ENCODE measurements around the gene SBF2.

- TF ChIP-seq CTCF (conservative IDR thresholded peaks at IDR 0.05; ENCODE audit: low read depth, low read length) (no peak), EZH2phosphoT487 (IDR thresholded peaks at IDR 0.05; ENCODE audit: borderline replicate concordance, low read length) (no peak)
Measured at GRCh38 chr11:9842923-9843322, 451.1 kb downstream of the SBF2 start.
